T-helper 2 cell treated with Interferon-gamma antibody and Interleukin-4, amounts not matched to agents 5 μg/mL and 100 μg/mL, for 36 hours (primary cell): ENCODE results near the gene IZUMO4.
A peak's percentile ranks its signal among the peaks of the same experiment; 100 is the strongest.

Experiments used
- DNase-seq: peaks from one replicate; pipeline ENCODE4 v3.0.0; 2021; ENCODE audit warnings: low spot score
- H3K27ac Mint-ChIP-seq: one replicate; pipeline ENCODE4 v1.8.0; 2021; ENCODE audit warnings: mild to moderate bottlenecking, mixed read lengths
- H3K27me3 Mint-ChIP-seq: one replicate; pipeline ENCODE4 v1.8.0; 2021; ENCODE audit warnings: low read depth, mixed read lengths
- H3K36me3 Mint-ChIP-seq: one replicate; pipeline ENCODE4 v1.8.0; 2021; ENCODE audit warnings: low read depth, mixed read lengths
- H3K4me1 Mint-ChIP-seq: one replicate; pipeline ENCODE4 v1.8.0; 2021; ENCODE audit warnings: low read depth, mixed read lengths
- H3K4me3 Mint-ChIP-seq: one replicate; pipeline ENCODE4 v1.8.0; 2022; ENCODE audit warnings: mild to moderate bottlenecking, moderate library complexity, mixed read lengths
- H3K9me3 Mint-ChIP-seq: one replicate; pipeline ENCODE4 v1.8.0; 2021; ENCODE audit warnings: mixed read lengths

Gene IZUMO4

DNA sequence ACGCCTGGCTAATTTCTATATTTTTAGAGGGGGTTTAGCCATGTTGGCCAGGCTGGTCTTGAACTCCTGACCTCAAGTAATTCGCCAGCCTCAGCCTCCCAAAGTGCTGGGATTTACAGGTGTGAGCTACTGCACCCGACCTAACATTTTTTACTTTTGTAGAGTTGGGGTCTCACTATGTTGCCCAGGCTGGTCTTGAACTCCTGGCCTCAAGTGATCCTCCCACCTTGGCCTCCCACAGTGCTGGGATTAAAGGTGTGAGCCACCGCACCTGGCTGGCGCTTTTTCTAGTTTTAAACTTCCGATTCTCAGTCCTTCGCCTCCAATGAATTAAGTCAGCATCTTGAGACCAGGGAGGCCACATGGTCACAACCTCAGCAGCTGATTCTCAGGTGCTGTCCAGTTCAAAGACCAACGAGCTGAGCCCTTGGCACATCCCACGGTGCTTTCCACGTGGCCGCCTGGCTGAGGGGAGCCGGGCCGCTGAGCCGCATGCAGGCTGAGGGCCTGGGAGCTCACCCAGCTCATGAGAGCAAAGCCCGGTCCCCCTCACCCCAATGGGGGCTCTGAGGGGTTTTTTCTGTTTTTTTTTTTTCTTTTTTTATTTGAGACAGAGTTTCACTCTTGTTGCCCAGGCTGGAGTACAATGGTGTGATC is 45.6 kb downstream of the IZUMO4 start:
- peaks cover 12% of the 10 kb centered on the region for H3K36me3 Mint-ChIP-seq
- H3K27ac Mint-ChIP-seq: no peak overlapping the region
- no peaks in the 10 kb centered on the region for H3K27me3 Mint-ChIP-seq
- no peaks in the 10 kb centered on the region for H3K9me3 Mint-ChIP-seq
- no peak for DNase-seq
- no peak overlapping the region for H3K4me3 Mint-ChIP-seq
- peaks cover 2% of the 10 kb centered on the region for H3K4me1 Mint-ChIP-seq

GRCh38 chr19:2144190-2144589 is 47.5 kb downstream of the IZUMO4 start:
- Mint-ChIP-seq H3K36me3 (peaks cover 5% of the 10 kb centered on the region), H3K27ac (no peak overlapping the region), H3K4me3 (no peak overlapping the region), H3K27me3 (no peaks in the 10 kb centered on the region), H3K9me3 (no peaks in the 10 kb centered on the region), H3K4me1 (peaks cover 11% of the 10 kb centered on the region)
- DNase-seq: no peak

GRCh38 chr19:2145831-2146241 is 49.1 kb downstream of the IZUMO4 start:
- Mint-ChIP-seq H3K4me1 (peaks cover 17% of the 10 kb centered on the region), H3K4me3 (no peak overlapping the region)

GRCh38 chr19:2148482-2149135 is 51.9 kb downstream of the IZUMO4 start:
- Mint-ChIP-seq H3K9me3 (no peaks in the 10 kb centered on the region), H3K36me3 (peaks cover 12% of the 10 kb centered on the region), H3K4me1 (peaks cover 24% of the 10 kb centered on the region), H3K4me3 (peak overlapping the region; percentile 74), H3K27me3 (no peaks in the 10 kb centered on the region), H3K27ac (peak overlapping the region; percentile 45)
- DNase-seq: no peak

More at GRCh38 chr19:2145831-2146241, 49.1 kb downstream of the IZUMO4 start:
- peaks cover 12% of the 10 kb centered on the region for H3K36me3 Mint-ChIP-seq
- no peak for DNase-seq
- no peak overlapping the region for H3K27ac Mint-ChIP-seq
- no peaks in the 10 kb centered on the region for H3K9me3 Mint-ChIP-seq
- no peaks in the 10 kb centered on the region for H3K27me3 Mint-ChIP-seq
